Measurements from ENCODE around the gene TNNC1.

GRCh38 chr3:52439426-52440248 lies 14.2 kb downstream of the TNNC1 start:
- no peak for TF ChIP-seq POLR2A (IDR thresholded peaks at IDR 0.05)
- TF ChIP-seq CTCF (IDR thresholded peaks at IDR 0.05 in 4 of 5, conservative IDR thresholded peaks at IDR 0.05 in 1 of 5) = no peak
